ENCODE results near the gene PRRT4.

DNA sequence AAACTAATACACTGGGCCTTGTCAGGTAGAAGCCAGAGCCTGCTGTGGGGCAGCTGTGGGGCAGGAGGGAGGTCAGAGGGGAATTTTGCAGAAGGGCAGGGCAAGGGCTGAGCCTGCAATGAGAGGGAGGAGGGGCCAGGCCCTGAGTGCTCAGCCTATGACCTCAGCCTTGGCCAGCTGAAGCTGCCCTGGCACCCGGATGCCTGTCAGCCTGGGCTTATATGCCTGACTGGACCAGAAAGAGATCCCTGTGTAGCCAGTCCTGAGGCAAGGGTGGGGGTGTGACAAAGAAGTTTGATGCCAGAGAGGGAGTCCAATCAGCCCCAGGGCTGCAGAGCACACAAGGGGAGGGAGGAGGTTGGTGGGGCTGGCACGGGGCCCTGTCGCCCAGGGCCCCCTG lies 22.3 kb upstream of the PRRT4 start:
- no peak for TF ChIP-seq POLR2A (IDR thresholded peaks at IDR 0.05)
- TF ChIP-seq, protein P1, sequence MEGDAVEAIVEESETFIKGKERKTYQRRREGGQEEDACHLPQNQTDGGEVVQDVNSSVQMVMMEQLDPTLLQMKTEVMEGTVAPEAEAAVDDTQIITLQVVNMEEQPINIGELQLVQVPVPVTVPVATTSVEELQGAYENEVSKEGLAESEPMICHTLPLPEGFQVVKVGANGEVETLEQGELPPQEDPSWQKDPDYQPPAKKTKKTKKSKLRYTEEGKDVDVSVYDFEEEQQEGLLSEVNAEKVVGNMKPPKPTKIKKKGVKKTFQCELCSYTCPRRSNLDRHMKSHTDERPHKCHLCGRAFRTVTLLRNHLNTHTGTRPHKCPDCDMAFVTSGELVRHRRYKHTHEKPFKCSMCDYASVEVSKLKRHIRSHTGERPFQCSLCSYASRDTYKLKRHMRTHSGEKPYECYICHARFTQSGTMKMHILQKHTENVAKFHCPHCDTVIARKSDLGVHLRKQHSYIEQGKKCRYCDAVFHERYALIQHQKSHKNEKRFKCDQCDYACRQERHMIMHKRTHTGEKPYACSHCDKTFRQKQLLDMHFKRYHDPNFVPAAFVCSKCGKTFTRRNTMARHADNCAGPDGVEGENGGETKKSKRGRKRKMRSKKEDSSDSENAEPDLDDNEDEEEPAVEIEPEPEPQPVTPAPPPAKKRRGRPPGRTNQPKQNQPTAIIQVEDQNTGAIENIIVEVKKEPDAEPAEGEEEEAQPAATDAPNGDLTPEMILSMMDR (IDR thresholded peaks at IDR 0.05): no peak

All from testis (tissue), 2 donors.